DOHH2 (cell line): ENCODE measurements around the gene TTC34.
"Not testable (repeated sequence)": the region's sequence is repeated elsewhere in the genome, so short reads cannot be mapped to it uniquely, and the experiment has no call there.

Experiments
- H3F3A ChIP-seq: fragments of 200-600 bp; sonication (generic), shearing (Covaris generic); 2 replicates; pipeline ENCODE4 v1.6.0; 2016; ENCODE audit warnings: antibody characterized with exemption, mild to moderate bottlenecking; ENCODE audit not compliant: control insufficient read depth, insufficient read depth
- H3K27ac ChIP-seq: fragments of 200-600 bp; sonication (generic); 2 replicates; pipeline ENCODE4 v1.5.1; 2014; ENCODE audit warnings: low read depth, mild to moderate bottlenecking, low read length, moderate library complexity
- H3K27me3 ChIP-seq: fragments of 200-600 bp; sonication (generic); 2 replicates; pipeline ENCODE4 v1.6.1; 2014; ENCODE audit warnings: mild to moderate bottlenecking, low read length, mixed read lengths; ENCODE audit not compliant: control insufficient read depth
- H3K36me3 ChIP-seq: fragments of 200-600 bp; sonication (generic); 2 replicates; pipeline ENCODE4 v1.6.1; 2014; ENCODE audit warnings: mild to moderate bottlenecking, low read length, moderate library complexity, mixed read lengths; ENCODE audit not compliant: control insufficient read depth
- H3K4me1 ChIP-seq: fragments of 200-600 bp; sonication (generic); 2 replicates; pipeline ENCODE4 v1.6.1; 2014; ENCODE audit warnings: mild to moderate bottlenecking, low read length, mixed read lengths; ENCODE audit not compliant: control insufficient read depth
- H3K4me2 ChIP-seq: fragments of 200-600 bp; sonication (generic); 2 replicates; pipeline ENCODE4 v1.6.0; 2014; ENCODE audit warnings: mild to moderate bottlenecking, low read length, moderate library complexity
- H3K4me3 ChIP-seq: fragments of 200-600 bp; sonication (generic); 2 replicates; pipeline ENCODE4 v1.5.1; 2014; ENCODE audit warnings: mild to moderate bottlenecking, low read length, mixed read lengths
- H3K79me2 ChIP-seq: fragments of 200-600 bp; sonication (generic); 2 replicates; pipeline ENCODE4 v1.6.1; 2014; ENCODE audit warnings: mild to moderate bottlenecking, low read length, mixed read lengths; ENCODE audit not compliant: control insufficient read depth
- H3K9me2 ChIP-seq: fragments of 200-600 bp; sonication (generic); replicated peaks from 2 replicates; pipeline ENCODE4 v1.6.1; 2014; ENCODE audit warnings: mild to moderate bottlenecking, low read length, mixed read lengths; ENCODE audit not compliant: control insufficient read depth
- H3K9me3 ChIP-seq: fragments of 200-600 bp; sonication (generic); 2 replicates; pipeline ENCODE4 v1.6.1; 2014; ENCODE audit warnings: antibody characterized with exemption, low read length, mixed read lengths; ENCODE audit not compliant: control insufficient read depth, insufficient read depth
- H4K20me1 ChIP-seq: fragments of 200-600 bp; sonication (generic); 2 replicates; pipeline ENCODE4 v1.6.0; 2014; ENCODE audit warnings: low read depth, mild to moderate bottlenecking, antibody characterized with exemption, low read length, moderate library complexity; ENCODE audit not compliant: control insufficient read depth, insufficient read depth
- EZH2phosphoT487 ChIP-seq: fragments of 200-600 bp; sonication (generic); IDR thresholded peaks from 2 replicates; pipeline ENCODE4 v1.6.1; 2017; ENCODE audit warnings: borderline replicate concordance, mild to moderate bottlenecking, antibody characterized with exemption, low read length, moderate library complexity, mixed read lengths
- TF ChIP-seq, protein P1 (sequence below): fragments of 200-600 bp; sonication (generic); IDR thresholded peaks from one replicate; pipeline ENCODE4 v1.5.1; 2014; ENCODE audit warnings: antibody characterized with exemption, mild to moderate bottlenecking, low read depth, low read length; ENCODE audit not compliant: poor library complexity, severe bottlenecking

The TTC34 gene

DNA sequence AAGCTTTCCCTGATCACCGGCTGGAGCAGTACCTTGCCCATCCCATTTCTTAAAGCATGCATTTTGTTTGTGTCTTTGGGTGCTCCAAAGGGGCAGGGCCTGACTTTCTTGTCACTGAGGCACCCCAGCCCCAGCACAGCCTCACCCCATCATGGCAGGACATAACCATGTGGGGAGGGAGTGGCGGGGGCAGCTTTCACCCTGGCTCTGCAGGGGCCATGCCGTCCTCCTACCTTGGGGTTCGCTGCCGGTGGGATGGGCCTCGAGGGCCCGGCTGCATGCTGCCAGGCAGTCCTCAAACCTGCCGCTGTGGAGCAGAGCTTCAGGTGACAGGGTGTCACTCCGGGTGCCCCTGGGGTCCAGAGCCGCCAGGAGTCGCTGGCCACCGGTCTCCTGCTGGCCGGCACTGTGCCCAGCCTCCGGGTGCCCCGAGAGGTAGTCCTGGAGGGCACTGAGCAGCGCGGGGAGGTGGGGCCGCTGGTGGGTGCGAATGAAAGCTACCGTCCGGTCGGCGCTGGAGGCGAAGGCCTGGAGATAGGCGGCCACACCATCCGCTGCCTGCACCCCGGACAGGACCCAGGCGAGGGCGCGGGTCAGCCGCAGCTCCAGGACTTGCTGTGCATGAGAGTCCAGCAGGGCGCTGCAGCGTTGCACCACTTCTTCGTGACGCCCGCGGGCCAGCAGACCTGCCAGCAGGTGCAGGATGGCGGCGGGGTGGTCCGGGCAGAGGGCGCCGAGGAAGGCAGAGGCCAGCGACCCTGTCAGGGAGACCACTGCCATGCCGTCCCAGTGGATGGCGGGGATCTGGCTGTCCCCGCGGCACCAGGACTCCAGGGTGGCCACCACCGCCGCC, 1.5 kb downstream of the TTC34 start:
- Histone ChIP-seq H3K4me2 (no peak overlapping the region), H3K36me3 (no peaks in the 10 kb centered on the region), H4K20me1 (no peaks in the 10 kb centered on the region), H3K27me3 (no peaks in the 10 kb centered on the region), H3K9me2 (no peaks in the 10 kb centered on the region), H3K79me2 (no peaks in the 10 kb centered on the region), H3K4me1 (no peaks in the 10 kb centered on the region), H3K27ac (no peak overlapping the region), H3F3A (no peaks in the 10 kb centered on the region), H3K9me3 (no peaks in the 10 kb centered on the region), H3K4me3 (no peak overlapping the region)
- TF ChIP-seq, protein P1, sequence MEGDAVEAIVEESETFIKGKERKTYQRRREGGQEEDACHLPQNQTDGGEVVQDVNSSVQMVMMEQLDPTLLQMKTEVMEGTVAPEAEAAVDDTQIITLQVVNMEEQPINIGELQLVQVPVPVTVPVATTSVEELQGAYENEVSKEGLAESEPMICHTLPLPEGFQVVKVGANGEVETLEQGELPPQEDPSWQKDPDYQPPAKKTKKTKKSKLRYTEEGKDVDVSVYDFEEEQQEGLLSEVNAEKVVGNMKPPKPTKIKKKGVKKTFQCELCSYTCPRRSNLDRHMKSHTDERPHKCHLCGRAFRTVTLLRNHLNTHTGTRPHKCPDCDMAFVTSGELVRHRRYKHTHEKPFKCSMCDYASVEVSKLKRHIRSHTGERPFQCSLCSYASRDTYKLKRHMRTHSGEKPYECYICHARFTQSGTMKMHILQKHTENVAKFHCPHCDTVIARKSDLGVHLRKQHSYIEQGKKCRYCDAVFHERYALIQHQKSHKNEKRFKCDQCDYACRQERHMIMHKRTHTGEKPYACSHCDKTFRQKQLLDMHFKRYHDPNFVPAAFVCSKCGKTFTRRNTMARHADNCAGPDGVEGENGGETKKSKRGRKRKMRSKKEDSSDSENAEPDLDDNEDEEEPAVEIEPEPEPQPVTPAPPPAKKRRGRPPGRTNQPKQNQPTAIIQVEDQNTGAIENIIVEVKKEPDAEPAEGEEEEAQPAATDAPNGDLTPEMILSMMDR = no peak
- no peak for TF ChIP-seq EZH2phosphoT487

DNA sequence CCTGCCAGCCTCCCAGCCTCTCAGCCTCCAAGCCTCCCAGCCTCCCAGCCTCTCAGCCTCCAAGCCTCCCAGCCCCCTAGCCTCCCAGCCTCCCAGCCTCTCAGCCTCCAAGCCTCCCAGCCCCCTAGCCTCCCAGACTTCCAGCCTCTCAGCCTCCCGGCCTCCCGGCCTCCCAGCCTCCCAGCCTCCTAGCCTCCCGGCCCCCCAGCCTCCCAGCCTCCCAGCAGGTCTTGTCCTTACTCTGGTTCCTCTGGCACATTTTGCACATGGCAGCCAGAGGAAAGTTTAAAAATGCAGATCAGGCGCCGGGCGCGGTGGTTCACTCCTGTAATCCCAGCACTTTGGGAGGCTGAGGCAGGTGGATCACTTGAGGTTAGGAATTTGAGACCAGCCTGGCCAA, 2.5 kb downstream of the TTC34 start:
- not testable (repeated sequence) for H3K9me3 ChIP-seq, H3F3A ChIP-seq, H3K36me3 ChIP-seq, H3K27me3 ChIP-seq, H3K4me3 ChIP-seq, H4K20me1 ChIP-seq, H3K79me2 ChIP-seq, H3K4me2 ChIP-seq, H3K4me1 ChIP-seq, H3K27ac ChIP-seq, H3K9me2 ChIP-seq

DNA sequence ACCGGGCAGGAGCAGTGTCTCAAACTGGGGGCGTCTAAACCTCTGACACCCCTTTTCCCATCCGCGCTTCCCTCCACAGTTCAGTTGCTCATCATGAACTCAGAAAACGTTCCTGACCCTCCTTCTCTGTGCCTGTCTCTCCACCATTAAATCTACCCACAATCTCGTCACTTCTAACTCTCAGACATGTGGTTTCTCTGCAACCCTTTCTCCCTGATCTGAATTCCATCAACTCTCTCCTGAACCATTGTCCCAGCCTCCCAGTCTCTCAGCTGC, 3.8 kb downstream of the TTC34 start:
- Histone ChIP-seq H3K27ac (no peak overlapping the region), H3K4me2 (no peak overlapping the region), H3K27me3 (no peaks in the 10 kb centered on the region), H3K79me2 (no peaks in the 10 kb centered on the region), H3K9me2 (no peaks in the 10 kb centered on the region), H3K36me3 (no peaks in the 10 kb centered on the region), H3F3A (no peaks in the 10 kb centered on the region), H3K4me3 (no peak overlapping the region), H3K4me1 (no peaks in the 10 kb centered on the region), H4K20me1 (no peaks in the 10 kb centered on the region), H3K9me3 (no peaks in the 10 kb centered on the region)
- TF ChIP-seq, protein P1 = no peak
- no peak for TF ChIP-seq EZH2phosphoT487

DNA sequence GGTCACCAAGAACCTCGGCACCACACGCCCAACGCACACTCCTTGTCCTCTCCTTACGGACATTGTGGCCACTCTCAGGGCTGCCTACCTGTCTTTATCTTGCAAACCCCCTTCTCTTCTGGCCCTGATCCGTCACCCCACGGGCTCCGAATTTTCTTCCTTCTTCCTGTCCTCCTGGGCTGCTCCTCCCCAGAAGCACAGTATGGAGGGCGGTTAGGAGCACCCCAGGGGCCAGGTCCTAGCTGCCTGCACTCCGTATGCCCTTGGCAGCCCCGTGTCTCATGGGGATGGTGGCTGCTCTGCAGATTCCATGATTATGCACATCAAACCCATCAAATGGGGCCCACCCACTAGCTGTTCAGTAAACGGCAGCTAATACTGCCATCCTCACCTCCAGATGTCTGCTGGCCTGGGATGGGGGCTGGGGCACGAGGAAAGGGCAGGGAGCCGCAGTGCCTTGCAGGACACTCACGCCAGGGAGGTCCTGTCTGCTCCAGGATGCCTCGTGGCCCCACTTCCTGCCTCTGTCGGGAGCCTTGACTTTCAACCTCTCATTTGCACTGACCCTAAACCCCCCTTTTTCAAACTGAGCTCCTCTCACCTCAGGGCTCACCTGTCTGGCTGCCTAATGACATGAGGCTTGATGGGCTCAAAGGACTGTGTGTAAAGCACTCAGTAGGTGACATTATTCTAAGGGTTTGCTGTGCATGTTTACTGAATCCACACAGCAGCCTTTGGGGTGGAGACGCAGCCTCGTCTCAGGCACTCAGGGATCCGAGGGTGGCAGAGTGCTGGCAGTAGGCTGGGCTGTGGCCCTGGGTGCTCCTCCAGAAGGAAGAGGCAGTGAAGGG, 4.4 kb downstream of the TTC34 start:
- Histone ChIP-seq H3K4me1 (no peaks in the 10 kb centered on the region), H3K79me2 (no peaks in the 10 kb centered on the region), H3K27ac (no peak overlapping the region), H3K9me2 (no peaks in the 10 kb centered on the region), H4K20me1 (no peaks in the 10 kb centered on the region), H3K27me3 (no peaks in the 10 kb centered on the region), H3K9me3 (no peaks in the 10 kb centered on the region), H3K4me3 (no peak overlapping the region), H3K36me3 (no peaks in the 10 kb centered on the region), H3F3A (no peaks in the 10 kb centered on the region), H3K4me2 (no peak overlapping the region)
- TF ChIP-seq, protein P1 = no peak
- no peak for TF ChIP-seq EZH2phosphoT487
